HG03135 (cell line): ENCODE measurements around the gene USP25.

Source experiments
- ATAC-seq: cut with Tn5 transposase; IDR thresholded peaks from one replicate; pipeline ENCODE4 v1.9.1; 2021; ENCODE audit warnings: mild to moderate bottlenecking, moderate library complexity; ENCODE audit not compliant: unreplicated experiment

USP25 gene

DNA sequence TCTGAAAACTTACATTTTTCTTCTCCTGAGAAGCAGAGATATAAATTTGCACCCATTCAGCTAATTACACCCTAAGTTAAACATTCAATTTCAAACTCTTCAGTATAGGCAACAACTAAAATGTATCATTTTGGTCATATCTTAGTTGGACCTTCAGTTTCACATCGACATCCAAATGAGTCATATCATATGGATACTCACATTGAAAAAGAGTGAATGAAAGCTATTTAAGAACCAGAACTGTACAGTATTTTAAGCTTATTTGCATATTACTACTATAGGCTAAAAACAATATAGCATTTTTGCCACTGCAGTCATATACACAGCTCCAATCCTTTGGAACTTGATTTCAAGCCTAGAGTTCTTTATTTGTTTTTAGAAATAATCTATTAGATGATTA, 33.6 kb downstream of the USP25 start:
- no peak for ATAC-seq

DNA sequence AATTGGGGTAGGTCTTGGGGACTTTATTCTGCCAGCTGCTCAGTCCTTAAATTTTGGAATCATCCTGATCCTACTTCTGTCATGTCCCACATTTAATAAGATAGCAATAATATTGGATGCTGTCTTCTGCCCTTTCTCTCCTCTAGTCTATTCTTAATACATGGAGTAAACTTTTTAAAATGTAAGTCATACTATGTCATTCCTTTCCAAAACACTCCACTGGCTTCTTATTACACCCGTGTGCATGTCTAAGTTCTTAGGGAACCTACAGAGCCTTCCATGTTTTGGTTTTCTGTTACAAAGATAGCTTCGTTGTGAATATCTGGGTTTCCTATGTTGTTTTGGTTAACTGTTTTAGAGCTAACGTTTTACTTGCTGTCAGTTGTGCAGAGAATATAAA, 35.1 kb downstream of the USP25 start:
- no peak for ATAC-seq

DNA sequence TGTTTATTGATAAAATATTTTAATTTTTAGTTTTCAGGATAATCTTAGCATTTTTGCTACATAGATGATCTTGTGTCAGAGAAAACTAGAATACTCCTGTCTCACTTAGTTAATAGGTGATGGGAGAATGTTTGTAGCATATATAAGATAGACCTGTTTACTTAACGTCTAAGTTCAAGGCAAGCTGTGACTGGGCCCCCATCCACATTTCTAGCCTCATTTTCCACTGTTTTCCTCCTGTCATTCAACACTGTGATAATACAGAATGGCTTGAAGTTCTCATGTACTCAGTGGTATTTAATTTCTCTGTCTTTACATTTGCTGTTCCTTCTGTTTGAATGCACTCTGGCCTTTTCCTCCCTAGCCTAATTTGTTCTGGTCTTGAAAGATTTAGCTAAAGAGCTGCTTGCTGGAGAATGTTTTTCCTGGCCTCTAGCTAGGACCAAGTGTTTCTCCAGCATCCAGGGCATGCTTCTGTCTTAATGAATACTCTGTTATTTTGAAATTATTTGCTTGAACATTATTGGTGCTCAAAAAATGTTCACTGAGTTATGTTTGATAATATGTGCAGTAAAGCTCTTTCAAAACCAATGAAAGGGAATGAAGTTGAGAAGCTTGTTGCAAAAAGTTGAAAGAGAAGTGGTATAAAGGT, 37.3 kb downstream of the USP25 start:
- no peak for ATAC-seq

DNA sequence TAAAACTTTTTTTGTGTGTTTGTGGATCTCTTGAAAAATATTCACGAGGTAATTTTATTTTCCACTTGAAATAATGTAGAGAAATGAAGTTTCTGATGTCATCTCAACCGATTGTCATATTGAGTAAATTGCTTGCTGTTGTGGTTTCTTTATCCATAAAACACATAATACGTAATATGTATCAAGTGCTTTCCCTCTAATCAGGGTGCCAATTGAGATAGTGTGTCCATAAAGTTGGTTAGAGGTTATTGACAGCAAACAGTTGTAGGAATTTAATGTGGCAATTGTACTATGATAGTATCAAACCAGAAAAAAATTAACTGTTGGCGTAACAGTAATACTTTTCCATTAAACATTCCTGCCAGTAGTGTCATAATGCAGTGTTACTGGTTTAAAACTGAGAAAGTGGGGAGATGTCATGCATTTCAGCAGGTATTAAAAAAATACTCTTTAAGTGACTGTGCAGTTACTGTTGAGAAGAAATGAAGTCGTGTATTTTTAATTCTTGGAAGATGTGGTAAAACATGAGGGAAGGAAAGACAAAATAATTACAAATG, 38.3 kb downstream of the USP25 start:
- ATAC-seq, result no peak

DNA sequence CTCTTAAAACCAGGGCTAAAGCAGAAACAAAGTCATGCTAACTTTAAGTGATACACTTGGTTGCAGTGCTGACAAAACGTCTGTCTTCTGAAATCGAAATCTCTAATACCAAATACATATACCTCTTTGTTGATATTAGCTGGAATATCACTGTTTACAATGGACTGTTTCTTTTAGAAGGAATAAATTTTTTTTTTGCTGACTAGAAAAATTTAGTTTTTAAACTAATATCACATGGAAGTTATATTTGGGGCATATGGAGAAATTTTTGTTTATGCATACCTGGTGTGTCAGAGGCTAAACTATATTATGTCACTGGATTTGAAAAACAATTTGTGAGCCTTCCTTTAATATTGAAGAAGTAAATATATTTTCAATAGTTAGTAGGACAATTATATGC, 39.1 kb downstream of the USP25 start:
- ATAC-seq, result no peak

DNA sequence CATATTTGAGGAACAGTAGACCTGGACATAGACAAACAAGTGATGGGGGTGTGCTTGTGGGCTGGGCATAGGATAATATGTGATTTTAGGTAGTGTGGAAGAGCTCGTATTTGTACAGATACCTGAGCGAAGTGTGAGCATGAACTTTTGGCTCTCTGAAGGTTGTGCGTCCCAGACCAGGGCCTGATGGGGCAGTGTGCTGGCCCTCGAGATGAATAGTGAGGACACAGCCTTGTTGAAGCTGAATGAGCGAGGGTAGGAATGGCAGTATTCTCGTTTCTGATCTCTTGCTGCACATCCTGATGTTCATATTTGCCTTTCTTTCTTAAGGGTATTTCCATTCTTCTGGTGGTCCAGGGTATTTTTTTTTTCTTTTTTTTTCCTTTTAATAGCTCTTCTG, 41.5 kb downstream of the USP25 start:
- ATAC-seq, result no peak

DNA sequence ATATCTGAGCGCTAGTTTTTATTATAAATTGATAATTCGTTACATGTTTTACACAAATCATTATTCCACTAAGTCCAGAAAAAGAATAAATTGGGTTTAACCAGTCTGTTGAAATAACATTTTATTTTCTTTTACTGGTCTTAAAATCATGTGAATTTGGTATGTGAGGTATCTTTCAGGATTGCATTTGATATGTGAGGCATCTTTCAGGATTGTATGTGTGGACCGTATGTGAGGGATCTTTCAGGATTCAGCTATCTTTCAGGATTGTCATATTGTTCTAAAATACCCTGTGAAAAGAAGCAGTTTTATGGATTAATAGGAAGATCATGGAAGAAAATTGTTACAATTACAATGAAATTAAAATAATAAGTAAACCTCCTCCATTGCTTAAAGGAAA, 42.9 kb downstream of the USP25 start:
- no peak for ATAC-seq

DNA sequence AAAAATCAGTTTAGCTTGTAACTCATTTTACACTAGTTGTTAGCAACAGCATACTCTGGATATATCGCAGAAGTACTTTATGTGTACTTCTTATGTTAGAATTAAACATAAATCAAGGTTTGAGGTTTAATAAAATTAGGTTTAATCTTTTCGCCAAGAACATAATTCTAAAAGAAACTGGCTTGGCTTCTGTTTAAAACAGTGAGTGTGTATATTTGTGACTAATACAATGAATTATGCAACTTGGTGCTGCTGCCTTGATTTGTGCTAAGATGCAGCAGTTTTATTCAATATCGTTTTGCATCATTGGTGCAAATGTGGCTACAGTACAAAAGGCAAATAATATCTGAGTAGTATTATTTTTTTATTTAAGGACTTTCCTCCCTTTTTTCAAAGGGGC, 44.8 kb downstream of the USP25 start:
- ATAC-seq, result no peak

DNA sequence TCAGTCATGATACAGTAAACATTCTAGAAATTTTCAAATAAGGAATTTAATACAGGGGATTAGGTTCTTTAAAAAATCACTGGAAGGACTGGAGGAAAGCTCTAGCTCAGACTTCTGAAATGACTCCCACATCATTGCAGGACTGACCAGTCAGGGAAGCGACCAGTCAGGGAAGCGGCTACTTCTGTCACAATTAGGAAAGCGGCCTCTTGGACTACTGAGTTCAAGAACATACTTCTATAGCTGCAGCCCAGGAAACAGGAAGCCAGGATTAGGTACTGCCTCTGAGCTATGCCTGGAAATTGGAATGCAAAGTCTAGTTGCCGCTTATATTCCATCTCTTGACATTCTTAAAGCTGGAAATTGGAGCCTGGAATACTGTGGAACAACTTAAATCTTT, 45.5 kb downstream of the USP25 start:
- no peak for ATAC-seq

DNA sequence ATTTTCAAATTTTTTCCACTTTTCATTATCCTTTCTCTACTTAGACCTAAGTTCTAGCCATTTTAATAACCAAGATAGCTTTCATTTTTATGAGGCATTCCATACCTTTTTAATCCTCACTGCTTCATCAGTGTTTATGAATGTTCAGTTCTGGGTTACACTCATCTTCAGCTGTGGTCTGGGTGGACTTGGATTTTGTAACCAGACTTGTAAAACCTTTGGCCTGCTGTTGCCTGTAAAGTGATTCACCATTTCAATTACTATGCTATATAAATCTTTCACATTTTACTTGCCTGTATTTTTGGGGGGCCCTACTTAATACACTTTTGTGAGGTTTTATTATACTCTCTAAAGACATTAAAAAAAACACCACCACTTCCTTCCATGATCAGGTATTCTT, 46.2 kb downstream of the USP25 start:
- no peak for ATAC-seq

DNA sequence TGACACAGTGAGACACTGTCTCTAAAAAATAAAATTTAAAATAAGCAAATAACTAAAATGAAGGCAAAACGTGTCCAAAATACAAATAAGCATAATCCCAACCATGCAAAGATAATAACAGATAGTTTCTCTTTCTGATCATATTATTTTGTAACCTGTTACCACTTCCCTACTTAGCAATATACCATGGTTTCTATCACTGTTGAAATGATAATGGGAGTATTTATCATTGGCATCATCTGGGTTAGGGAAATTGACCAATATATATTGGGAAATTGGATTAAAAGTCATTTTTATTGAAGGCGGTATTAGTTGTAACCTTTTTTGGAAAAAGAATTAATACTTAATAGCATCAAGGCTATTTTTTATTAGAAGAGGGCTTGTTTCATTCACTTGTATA, 47.0 kb downstream of the USP25 start:
- no peak for ATAC-seq

DNA sequence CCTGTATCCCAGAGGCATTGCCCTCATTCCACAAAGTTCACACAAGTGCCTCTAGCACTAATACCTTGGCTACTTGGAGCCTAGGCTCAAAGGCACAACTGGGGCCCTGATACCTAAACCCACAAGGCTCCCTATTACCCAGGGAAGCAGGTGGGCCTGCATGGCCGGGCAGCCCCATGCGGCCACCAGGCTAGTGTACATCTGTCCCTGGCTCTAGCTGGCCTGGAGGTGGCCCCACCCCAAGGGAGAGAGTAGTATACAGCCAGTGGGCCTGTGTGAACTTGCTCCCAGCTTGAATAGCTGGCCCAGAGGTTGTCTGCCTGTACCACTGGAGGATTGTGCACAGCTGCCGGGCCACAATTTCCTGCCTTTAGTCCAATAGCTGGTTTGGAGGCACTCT, 52.2 kb downstream of the USP25 start:
- no peak for ATAC-seq

DNA sequence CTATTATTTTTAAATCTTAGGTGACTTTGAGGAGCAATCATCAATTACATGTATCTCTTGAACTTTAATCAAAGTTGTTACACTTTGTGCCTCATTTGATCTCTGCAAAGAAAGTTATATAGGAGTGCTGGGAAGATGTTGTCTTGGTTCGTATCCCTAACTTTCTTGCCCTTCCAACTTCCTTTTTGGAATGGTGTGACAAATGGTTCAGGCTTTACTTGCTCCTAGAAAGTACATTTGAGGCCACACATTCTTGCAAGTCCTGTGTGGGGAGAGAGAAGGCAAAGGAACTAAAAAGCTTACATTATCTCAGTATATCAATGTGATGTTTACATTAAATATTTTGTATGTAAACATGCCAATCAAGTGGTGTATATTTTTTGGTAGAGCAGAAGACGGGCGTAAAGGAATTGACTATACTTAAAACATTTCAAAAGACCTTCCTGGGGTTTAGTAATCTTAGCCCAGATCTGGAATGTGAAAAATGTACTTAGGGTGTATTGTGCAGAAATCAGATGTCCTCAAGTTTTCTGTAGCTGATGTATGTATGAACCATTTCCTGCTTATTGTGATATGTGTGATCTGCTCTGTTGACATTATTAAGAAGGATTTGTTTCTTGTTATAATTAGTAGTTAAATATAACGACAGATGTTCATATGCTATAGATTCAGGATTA, 59.2 kb downstream of the USP25 start:
- no peak for ATAC-seq

DNA sequence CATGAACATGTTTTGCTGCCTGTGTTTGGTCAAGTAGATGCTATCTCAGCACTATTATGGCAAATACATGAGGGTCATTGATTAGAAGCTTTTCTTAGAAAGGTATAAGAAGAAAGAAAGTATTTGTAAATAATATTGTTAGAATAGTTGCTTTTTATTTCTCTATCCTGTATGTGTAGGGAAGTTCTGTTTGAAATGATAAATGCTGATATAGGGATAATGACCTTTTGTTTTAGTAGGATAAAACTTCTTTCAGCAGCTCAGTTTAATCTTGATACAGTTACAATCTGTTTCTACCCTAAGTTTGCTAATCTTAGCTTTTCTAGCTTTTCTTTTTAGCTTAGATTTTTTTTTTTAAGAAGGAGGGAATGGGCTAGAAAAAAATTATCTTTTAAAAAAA, 63.3 kb downstream of the USP25 start:
- no peak for ATAC-seq

DNA sequence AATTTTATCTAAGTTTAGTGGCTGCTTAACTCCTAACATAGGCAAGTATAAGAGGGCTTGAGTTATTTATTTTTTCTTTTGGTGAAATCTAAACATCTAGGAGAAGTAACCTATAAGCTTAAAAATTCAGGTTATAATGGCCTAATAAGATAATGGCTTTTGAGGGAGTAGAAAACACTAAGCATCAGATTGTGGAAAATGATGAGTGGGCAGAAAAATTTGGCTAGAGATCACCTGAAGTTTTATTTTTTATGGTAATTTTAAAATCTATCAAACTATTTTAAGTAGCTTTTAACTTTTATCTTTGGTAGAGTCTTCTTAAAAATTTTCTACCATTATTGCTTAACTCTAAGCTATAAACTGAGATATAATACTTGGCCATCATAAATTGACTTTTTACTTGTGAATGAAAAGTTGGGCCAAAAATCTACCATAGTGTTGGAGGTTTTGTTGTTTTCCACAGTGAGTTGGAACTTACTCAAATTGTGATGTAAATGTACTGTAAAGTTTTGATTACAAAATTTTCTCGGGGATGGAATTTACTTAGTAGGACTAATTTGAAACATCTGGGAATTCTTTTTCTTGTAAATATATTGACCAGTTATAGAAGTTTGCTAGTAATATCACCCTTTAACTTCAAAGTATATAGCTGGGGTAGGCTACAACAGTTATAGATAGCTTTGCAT, 63.9 kb downstream of the USP25 start:
- ATAC-seq, result no peak

DNA sequence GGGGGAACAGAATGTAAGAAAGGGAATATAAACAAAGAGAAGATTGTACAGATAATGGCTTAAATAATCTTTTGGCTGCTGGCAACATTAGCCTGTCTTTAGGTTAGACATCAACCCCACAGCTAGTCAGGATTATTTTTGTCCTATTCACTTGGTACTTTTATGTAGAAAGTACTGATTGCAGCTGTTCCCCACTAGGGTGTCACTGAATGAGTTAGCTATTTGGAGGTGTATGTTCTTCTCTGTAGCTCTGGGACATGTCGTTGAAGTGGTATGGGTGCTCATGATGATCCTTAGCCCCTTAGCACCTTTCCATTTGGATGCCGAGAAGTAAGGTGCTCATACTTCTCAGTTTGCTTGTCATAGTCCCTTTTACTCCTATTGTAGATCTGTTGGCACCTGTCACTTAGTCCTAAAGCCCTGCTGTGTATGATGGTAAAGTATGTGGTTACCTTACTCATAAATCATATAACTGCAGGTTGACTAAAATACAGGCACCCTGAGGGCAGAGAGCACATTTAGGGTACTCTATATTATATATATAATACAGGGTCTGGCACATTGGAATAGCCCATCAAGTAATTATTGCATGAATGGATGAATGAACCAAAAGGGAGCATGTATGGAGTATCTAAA, 64.6 kb downstream of the USP25 start:
- ATAC-seq, result no peak

DNA sequence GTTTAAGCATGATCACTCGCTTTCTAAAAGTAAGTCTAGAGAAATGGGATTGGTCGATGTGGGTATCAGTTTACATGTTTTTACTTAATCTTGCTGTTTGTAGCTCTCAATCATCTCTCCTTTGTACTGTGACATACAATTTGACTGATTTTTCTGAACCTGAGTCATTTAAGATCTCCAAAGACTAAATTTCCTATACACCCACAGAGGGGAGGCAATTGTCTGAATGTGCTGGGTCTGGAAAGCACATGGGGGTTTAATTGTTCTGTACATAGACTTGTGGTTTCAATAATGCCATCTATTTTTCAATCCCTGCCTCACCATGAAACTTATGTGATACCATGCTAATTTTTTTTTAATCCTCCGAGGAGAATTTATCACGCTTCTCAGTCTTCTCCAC, 65.8 kb downstream of the USP25 start:
- ATAC-seq, result no peak

DNA sequence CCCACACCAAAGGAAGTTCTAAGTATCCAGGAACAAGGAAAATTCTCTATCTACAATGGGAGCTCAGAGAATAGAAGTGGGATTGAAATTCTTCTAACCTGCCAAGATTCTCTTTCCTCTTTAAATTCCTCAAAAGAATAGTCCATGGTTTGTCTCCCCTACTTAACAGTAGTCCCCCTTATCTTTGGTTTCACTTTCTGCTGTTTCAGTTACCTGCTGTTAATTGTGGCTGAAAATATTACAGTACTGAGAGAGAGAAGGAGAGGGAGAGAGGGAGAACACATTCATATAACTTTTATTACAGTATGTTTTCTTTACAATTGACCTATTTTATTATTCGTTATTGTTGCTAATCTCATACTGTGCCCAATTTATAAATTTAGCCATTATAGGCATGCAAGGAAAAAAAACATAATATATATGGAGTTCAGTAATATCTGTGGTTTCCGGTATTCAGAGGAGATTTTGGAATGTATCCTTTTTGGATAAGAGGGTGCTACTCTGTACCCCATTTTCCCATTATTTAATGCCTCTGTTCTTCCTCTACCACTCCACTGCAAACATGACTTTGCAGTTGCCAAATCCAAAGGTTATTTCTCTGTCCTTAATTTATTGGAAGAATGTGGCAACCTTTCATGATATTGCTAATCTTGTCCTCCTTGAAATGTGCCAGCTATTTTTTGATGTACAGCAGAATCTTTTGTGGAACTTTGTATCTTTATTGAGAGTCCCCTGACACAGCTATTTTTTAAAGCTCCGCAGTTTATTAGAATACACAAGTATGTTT, 68.0 kb downstream of the USP25 start:
- no peak for ATAC-seq

DNA sequence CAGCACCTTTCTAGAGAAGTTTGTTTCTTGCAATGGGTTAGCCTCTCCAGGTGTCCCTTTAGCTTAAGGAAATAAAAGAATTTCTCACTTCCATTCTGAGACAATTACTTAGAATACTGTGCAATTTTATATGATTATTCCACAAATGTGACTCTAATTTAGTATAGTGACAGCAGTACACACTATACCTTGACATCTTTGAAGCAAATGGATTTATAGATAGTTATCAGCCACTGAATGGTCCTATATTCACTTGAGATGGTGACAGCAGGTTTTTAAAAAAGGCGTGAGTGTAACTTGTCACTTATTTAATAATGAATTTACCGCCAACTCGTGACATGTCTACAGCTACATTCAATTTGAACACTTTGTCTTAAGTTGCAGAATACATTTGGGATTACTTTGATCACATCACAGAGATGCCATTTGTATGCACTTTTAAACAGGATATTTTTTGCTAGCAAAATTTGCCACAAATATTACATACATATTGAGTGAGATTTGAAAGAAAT, 71.6 kb downstream of the USP25 start:
- no peak for ATAC-seq

DNA sequence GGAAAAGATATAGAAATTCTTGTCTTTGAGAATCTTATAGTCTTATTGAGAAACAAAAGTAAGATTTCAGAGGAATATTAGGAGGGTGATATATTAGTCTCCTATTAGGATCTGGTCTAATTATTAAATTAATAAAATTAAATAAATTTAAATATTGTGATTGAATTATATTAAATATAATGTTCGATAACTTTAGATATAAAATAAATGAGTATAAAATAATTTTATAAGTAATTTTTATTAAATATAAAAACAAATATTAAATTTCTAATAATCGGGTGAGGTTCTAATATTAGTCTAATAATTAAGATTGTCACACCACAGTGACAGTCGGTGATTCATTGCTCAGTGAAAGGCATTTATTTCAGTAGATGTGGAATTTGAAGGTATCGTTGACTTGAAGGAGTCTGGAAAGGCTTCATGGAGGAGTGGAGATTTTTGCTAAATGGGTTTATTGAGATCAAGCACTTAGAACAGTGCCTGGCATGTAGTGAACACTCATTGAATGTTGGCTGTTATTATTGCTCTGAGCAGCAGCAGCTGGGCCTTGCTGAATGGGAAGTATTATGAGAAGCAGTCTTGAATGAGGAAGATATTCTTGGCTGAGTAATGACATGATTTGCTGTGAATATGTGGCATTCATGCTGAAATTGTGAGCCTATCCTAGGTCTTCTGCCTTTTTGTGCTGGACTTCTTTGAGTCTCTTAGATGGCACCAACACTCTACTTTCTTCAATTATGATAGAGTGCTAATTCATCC, 74.6 kb downstream of the USP25 start:
- no peak for ATAC-seq
